ENCODE data around the gene XRCC3.
"Not testable (repeated sequence)": the region's sequence is repeated elsewhere in the genome, so short reads cannot be mapped to it uniquely, and the experiment has no call there.

The XRCC3 gene

DNA sequence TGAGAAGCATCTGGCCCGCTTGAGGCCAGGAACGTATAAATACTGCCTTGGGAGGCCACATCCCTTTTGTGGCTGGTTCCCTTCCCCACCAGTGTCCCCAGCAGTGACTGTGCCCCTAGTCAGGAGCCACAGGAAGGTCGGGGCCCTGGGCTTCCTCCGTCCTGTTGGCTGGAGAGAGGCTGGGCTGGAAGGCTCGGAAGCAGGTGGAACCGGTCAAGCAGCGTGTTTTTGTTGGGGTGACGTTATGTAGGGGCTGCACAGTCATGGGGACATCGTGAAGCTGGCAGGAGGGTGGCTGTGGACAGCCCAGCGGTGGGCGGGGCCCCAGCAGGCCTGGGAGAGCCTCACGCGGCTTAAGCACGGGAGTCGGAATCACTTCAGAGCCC lies 10.1 kb downstream of the XRCC3 start:
- DNase-seq: no peak

DNA sequence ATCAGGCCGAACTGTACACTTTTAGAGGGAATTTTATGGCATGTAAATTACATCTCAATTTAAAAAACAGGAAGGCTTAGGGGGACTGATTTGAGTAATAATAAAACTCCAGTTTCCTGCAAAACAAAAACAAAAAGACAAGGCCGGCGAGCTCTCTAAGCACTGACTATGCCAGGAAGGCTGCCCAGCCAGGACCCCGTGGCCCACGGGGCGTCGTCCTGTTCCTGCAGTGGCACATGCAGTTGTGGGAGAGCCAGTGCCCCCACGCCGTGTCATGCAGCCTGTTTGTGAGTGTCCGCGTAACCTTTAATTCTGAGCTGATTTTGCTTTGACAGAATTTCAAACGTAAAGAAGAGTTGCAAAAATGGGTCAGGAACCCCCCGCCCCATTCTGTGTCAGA lies 10.5 kb downstream of the XRCC3 start:
- DNase-seq: no peak

GRCh38 chr14:103703433-103704385 lies 11.5 kb downstream of the XRCC3 start:
- no peak for DNase-seq

DNA sequence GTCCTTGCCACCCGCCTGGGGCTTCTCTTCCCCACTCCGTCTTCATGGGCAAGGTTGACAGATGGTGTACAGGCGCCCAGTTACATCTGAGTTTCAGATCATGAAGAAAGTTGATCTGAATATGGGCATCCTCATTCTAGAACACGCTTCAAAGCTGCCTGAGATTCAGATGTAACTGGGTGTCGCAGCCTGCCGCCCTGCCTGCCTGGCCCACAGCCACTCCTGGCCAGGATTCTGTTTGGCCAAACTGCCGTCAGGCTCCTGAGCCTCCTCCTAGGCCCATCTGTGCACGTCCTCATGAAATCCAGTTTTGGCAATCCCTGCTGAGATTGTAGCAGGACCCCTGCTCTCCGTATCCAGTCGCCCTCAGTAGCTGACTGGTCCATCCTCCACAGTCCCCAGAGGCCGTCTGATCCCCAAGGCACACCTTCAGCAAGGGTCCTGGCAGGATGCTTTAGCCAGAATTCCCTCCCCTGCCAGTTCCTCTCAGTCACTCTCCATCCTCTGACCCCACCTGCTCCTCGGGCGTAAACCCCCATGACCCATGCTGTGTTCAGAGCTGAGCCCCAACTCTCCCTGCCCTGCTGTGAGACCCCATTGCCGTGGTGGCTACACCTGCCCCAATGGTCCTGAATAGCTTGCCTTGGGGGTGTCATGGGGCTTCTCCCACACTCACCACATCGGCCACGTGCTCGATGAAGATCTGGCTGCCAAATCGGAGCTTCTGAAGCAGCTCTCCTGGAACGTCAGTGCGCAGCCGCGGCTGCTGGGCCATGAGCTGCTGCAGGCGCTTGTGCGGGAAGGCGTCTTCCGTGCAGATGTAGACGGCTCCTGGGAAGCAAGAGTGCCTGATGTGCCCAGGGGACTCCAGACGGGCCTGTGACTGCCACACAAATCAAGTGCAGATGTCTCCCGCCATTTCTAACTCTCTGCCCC lies 12.5 kb downstream of the XRCC3 start:
- no peak for DNase-seq

DNA sequence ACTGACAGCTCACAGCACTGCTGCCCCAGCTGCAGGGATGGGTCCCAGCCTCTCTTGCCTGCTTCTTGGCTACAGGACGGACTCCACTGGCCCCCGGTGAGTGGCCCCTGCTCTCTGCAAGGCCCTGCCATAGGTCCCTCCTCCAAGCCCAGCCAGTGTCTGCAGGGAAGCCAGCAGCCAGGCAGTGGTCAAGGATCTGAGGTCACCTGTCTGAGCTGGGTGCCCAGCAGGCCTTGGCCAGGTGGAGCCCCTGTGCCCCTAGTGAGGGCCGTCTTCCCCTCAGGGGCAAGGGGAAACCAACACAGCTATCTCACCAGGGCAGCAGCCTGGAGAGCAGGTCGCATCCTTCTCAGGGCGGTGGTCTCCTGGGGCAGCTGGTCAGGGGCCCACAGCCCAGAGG lies 13.2 kb downstream of the XRCC3 start:
- no peak for DNase-seq

- DNase-seq: no peak
Observed at GRCh38 chr14:103700753-103701490, 14.3 kb downstream of the XRCC3 start.

DNA sequence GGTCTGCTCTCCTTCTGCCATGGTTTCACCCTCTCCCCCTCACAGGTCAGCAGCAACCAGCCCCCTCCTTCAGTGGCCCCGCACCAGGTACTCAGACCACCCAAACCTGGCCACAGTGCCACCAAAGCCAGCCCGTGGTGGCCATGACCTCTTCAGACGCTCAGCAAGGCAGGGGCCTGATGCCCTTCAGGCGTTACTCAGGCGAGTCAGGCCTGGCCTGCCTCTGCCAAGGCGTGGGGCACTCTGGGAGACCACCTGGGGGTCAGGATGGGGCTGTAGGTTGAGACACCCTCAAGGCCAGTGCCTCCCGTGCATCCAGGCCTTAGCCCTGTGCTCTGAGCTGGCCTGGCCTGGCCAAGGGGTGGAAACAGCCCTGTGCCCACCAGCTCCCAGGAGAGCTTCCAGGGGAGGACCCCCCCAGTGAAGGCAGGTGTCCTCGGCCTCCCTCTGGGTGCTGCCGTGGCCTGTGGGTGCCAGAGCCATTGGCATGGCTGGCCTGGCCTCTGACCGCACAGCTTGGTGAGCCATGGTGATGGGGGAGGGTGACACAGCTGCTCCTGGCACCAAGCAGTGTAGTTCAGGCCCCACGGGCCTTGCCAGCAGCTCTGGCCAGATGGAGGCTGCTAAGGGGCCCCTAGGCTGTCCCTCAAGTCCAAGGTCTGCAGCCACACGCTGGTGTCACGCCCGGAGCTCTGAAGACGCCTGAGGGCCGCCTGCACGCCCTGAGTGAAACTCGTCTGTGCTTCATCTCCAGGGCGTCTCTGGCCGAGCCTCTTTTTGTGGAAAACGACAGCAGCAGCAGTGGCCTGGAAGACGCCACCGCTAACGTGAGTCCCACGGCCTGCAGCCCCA lies 15.1 kb downstream of the XRCC3 start:
- no peak for DNase-seq

DNA sequence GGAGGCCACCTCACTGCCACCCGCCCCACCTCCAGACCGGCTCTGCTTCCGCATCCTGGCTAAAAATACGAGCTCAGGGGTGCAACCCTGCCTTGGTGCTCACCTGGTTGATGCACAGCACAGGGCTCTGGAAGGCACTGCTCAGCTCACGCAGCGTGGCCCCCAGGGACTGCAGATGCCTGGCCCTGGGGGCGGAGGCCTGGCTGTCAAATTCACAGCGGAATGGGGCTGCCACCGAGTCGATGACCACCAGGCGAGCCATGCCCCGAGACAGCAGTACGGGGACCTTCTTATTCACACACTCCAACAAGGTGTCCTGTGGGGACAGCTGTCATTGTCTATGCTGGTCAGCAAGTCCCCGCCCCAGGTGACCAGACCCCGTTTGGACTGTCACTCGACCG lies 16.0 kb downstream of the XRCC3 start:
- no peak for DNase-seq

GRCh38 chr14:103698380-103699260 lies 16.6 kb downstream of the XRCC3 start:
- no peak for DNase-seq

GRCh38 chr14:103697603-103698379 lies 17.5 kb downstream of the XRCC3 start:
- no peak for DNase-seq

- DNase-seq: no peak
Observed at GRCh38 chr14:103697206-103697602, 18.0 kb downstream of the XRCC3 start.

DNA sequence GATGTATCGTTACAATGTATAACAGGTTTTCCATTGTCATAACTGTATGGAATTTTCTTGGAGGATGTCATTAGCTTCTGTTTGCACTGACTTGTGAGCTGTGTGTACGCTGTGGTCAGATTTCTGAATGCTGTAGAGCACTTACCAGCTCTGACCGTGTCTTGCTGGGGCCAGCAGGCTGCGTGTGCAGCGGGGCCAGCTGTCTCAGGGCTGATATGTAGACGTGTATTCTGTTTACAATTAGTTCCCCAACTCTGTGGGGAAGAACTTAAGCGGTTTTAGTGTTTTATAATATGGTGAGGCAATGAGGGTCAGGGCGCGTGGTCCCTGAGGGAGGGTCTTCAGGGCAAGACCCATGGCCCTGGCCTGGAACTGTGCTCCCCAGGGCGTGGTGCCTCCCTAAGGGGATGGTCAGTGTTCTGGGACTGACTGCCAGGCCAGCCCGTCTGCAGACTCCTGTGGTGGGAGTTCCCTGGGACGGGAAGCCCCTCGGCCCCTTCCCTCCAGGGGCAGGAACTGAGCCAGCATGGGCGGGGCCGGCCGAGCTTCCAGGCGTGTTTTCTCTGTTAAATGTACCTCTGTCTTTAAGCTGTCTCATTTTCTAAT lies 18.7 kb downstream of the XRCC3 start:
- no peak for DNase-seq

GRCh38 chr14:103696070-103696402 lies 19.2 kb downstream of the XRCC3 start:
- no peak for DNase-seq

DNA sequence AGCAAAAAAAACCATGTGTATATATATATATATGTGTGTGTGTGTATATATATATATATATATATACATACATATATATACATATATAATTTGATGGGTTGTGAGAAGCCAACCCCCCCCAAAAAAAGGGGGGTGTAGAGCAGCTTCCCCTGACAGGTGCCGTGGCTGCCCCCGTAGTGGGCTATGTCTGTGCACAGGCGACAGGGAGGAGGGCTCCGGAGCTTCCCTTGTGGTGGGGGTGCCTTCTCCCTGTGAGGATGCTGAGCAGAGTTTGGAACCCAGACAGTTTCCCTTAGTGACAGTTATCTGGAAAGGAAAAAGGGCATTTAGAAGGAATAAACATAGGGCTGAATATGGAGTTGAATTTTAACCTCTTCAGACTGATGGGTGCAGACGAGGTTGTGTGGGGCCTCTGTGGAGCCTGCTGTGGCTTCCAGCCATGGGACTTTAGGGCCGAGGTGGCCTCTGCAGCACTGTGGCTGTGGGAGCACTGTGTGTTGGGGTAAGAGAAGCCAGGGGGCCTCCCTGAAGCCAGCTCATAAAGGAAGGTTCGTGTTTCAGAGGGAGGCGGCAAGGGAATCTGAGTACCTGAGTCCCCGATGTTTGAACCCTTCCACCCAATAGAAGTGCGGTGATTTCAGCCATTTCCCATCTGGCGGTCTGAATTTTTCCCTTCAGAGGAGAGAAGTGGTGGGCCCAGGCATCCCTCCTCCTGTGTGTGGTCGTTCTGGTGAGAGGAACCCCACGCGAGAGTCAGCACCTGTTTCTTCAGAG lies 19.8 kb downstream of the XRCC3 start:
- DNase-seq: no peak

GRCh38 chr14:103694572-103695026 lies 20.7 kb downstream of the XRCC3 start:
- no peak for DNase-seq

- no peak for DNase-seq
Observed at GRCh38 chr14:103693515-103693914, 21.7 kb downstream of the XRCC3 start.

- DNase-seq: no peak
Observed at GRCh38 chr14:103692871-103693270, 22.4 kb downstream of the XRCC3 start.

DNA sequence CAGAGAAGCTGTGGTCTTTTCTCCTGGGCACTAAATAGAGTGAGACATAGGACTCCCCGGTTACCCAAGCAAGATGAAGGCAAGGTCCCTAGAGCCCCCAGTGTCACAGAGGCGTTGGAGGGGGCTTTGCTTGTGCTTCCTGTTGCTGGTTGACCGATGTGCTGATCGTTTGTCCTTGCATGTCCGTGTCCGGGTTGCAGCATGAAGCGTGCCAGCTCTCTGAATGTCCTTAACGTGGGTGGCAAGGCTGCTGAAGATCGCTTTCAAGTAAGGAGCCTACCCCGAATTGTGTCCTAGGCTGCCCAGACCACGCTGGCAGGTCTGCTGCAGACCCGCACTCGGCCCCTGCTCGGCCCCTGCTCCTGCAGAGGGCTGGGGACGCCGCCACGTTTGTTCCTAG lies 23.1 kb downstream of the XRCC3 start:
- DNase-seq: no peak

DNA sequence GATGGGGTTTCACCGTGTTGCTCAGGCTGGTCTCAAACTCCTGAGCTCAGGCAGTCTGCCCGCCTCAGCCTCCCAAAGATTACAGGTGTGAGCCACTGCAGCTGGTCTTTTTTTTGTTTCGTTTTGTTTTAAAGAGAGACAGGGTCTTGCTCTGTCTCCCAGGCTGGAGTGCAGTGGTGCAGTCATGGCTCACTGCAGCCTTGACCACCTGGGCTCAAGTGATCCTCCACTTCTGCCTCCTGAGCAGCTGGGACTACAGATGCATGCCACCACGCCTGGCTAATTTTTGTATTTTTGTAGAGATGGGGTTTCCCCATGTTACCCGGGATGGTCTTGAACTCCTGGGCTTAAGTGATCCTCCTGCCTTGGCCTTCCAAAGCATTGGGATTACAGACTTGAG lies 23.6 kb downstream of the XRCC3 start:
- not testable (repeated sequence) for DNase-seq

All from NCI-H1417 treated with DMSO at 0.1 percent for 48 hours (cell line).